Putamen (tissue), 1 donor: ENCODE results near the gene LIN7B.
A peak's percentile ranks its signal among the peaks of the same experiment; 100 is the strongest.

ENCODE experiments used
- DNase-seq: peaks from one replicate; pipeline ENCODE4 v3.0.0-alpha.2; 2016; ENCODE audit warnings: low spot score

LIN7B gene

GRCh38 chr19:49094505-49095482 lies 19.4 kb upstream of the LIN7B start:
- no peak for DNase-seq

DNA sequence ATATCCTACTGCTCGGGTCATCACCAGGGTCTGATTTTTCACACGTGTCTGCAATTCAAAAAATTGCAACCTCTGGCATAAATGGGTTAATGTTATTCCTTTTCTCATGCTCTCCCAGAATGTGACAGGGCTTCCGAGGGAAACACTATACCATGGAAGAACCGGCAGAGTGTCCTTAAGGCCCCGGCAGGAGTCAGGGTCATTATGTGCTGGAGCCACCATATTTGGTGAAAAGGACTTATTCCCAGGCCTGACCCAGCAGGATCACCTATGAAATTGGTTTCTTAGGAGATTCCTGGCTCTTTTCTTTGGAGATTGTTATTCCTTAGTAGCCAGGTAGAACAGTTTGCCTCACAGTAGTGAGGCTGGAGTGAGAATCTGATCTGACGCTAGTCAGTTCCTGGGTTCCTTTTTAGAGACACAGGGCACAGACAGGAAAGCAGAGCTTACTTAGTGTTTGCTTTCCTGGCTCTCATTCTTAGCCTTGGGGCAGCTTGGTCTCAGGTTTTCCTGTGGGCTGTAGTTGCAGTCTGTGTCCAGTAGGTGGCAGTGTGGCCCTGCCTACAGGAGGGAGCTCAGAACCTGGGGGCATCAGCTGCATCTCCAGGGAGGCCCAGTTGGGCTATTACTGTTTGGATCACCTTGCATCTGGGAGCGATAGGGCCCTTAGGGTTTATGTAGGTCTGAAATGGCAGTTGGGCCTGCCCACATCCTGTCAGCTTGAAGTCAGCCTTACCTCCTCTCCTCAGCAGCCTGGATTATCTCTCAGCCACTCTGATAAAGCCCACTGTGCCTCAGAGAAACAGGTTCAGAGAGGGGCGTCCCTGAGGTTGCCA lies 16.5 kb upstream of the LIN7B start:
- DNase-seq: peak; percentile 63

DNA sequence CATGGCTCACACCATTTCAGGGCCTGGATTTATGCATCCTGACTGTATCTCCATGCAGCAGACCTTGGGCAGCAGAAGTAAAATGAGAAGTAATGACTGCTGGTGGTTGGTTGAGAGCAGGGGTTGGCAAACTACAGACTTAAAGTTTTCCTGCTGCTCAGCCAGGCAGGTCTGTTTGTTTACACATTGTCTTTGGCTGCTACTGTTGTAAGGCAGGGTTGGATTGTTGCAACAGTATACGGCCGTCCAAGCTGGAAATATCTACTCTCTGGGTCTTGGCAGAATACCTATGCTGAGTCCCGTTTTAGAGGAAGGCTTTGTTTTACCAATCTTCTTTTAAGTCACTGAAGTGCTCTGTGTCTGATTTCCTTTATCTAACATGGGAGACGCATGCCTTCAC lies 15.4 kb upstream of the LIN7B start:
- DNase-seq: no peak

GRCh38 chr19:49101160-49101559 lies 13.0 kb upstream of the LIN7B start:
- DNase-seq: no peak

DNA sequence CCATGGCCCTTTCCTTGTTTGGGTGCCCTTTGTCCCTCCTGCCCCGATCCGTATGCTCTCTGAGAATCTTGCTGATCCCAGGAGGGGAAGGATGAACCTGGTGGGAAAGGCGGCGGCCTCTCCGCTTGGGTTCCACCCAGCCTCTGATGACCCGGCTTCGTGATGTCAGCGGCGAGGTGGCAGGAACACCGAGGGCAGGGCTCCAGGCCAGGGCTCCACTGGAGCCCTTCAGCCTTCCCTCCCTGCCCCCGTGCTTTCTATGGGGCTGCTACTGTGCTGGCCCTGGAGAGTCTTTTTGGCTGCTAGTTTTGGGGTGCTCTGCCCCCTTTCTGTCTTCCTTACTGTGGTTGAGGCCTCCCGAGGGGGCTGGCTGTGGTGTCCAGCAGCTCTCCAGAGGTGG lies 11.9 kb upstream of the LIN7B start:
- DNase-seq: no peak

GRCh38 chr19:49103331-49104085 lies 10.7 kb upstream of the LIN7B start:
- DNase-seq: no peak

GRCh38 chr19:49104229-49104864 lies 9.8 kb upstream of the LIN7B start:
- DNase-seq: no peak

GRCh38 chr19:49106648-49107135 lies 7.5 kb upstream of the LIN7B start:
- DNase-seq: peak; percentile 36

- no peak for DNase-seq
Observed at GRCh38 chr19:49107625-49108459, 6.3 kb upstream of the LIN7B start.

GRCh38 chr19:49109051-49109450 lies 5.1 kb upstream of the LIN7B start:
- no peak for DNase-seq

DNA sequence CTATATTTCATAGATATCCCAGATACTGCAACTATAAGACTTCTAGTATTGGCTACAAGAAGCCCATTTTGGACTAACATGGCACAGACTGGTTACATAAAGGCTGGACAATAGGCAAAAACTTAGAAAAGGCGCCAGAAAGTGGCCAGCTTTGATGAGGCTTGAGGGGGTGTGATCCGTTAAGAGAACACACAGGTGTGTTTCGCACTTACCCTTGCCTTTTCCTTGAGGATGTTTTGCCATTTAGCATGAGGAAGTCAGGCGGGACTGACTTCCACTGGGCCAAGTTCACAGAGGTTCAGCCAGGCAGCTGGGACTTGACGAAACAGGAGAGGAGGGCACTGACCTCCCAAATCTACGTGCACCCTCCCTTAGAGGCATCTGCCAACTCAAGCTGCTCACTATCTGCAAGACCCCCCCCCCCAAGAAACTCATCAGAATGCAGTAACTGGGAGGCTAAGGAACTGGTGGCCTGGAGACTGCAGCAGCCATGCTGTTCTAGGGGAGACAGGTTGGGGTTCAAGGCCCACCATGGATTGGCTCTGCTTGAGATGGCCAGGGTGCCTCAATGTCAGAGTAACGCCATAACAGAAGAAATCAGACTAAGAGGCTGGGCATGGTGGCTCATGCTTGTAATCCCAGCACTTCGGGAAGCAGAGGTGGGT lies 4.5 kb upstream of the LIN7B start:
- DNase-seq: no peak

DNA sequence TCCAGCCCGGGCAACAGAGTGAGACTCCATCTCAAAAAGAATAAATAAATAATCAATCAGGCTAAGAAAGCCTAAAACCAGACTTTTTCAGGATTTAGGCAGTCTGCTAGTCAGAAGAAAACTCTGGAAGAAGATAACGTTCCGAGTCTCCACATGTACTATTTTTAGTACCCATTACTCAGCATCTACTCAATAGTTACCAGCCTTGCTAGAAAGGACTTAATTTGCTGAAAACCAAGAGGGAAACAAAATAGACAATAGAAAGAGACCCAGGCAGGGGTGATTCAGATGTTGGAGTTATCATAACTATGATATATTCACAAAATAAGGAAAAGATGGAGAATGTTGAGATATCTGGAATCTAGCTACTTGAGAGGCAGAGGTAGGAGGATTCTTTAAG lies 3.6 kb upstream of the LIN7B start:
- no peak for DNase-seq

GRCh38 chr19:49111218-49111998 lies 2.8 kb upstream of the LIN7B start:
- no peak for DNase-seq

DNA sequence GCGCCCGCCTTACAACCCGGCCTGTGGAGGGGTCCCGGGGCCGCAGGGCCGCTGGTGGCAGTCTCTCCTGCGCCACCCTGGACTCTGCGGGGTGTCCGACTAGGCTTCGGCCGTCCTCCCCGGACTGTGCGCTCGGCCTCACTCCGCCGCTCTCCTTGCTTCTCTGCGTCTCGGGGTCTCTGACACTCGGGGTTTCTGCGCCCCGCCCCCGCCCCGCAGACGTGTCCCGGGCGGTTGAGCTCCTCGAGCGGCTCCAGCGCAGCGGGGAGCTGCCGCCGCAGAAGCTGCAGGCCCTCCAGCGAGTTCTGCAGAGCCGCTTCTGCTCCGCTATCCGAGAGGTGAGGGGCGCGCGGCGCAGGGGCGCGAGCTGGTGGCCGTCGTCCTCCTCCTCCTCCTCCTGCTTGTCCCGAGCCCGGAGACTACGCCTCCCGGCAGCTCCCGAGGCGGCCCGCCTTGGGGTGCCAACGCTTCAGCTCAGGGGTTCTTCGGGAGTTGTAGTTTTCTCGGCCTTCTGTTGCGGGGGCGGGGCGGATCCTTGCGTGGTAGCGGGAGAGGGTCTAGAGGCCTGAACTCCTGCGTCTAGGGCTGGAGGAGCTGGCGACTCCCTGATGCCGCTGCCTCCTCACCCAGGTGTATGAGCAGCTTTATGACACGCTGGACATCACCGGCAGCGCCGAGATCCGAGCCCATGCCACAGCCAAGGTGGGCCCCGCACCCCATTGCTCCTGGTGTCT lies 627 bp downstream of the LIN7B start:
- DNase-seq: peak; percentile 81

GRCh38 chr19:49116544-49116943 lies 2.4 kb downstream of the LIN7B start:
- no peak for DNase-seq

- no peak for DNase-seq
Observed at GRCh38 chr19:49117677-49118564, 3.8 kb downstream of the LIN7B start.
